NCI-H1417 (cell line): ENCODE results near the gene ALPG.

ENCODE experiments used
- DNase-seq, 3 experiments: peaks; one replicate each; lab custom pipeline; 2025; lab: John Stamatoyannopoulos, UW

Gene ALPG

DNA sequence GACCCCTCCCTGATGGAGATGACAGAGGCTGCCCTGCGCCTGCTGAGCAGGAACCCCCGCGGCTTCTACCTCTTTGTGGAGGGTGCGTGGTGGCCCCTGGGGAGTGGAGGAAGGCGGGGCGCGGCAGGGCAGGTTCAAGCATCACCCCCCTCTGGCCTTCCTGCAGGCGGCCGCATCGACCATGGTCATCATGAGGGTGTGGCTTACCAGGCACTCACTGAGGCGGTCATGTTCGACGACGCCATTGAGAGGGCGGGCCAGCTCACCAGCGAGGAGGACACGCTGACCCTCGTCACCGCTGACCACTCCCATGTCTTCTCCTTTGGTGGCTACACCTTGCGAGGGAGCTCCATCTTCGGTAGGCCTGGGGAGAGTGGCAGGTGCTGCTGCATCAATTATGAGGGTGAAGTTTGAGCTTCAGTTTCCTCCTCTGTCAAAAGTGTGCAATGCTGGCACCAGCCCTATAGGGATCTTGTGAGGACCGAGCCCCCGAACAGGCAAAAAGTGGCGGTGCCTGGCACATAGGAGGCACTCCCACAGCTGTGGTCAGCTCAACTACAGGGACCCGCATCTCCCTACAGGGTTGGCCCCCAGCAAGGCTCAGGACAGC is 51.5 kb downstream of the ALPG start:
- DNase-seq, result no peak

GRCh38 chr2:232458661-232459418 is 52.2 kb downstream of the ALPG start:
- no peak for DNase-seq

- no peak for DNase-seq
These were observed 52.9 kb downstream of the ALPG start for GRCh38 chr2:232459419-232460035.

DNA sequence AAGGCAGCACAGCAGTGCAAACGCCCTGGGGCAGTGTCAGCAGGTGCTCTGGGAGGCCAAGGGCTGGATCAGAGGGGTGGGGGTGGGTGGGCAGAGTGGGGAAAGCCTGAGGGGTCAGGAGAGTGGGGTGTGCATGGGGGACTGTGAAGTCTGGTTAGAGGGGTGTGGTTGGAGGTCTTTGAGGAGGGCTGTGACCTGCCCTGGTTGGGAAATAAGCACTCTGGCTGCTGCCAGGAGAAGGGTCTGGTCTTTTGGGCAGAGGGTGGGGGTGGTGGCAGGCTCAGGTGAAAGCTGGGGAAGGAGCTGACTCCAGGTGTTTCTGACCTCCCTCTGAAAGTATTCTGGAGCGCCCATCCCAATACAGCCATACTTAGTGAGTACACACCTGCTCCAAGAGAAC is 53.5 kb downstream of the ALPG start:
- no peak for DNase-seq
